ENCODE data around the gene SLC2A6.
A peak's percentile ranks its signal among the peaks of the same experiment; 100 is the strongest.

SLC2A6 gene

GRCh38 chr9:133458643-133459312, 20.1 kb downstream of the SLC2A6 start:
- Histone ChIP-seq H3K4me2 (peak overlapping the region; percentile 14; the same call in 1 of the 2 replicates), H2AFZ (ENCODE audit: low read depth) (no peak overlapping the region), H3K36me3 (ENCODE audit: insufficient read depth) (no peaks in the 10 kb centered on the region), H3K4me3 (IDR thresholded peaks at IDR 0.05; ENCODE audit: insufficient read depth, low read depth, low read length) (no peak overlapping the region), H3K79me2 (ENCODE audit: insufficient read depth, low read depth) (no peaks in the 10 kb centered on the region), H3K4me1 (ENCODE audit: low read depth, poor library complexity, severe bottlenecking) (no peaks in the 10 kb centered on the region), H4K20me1 (ENCODE audit: insufficient read depth) (no peaks in the 10 kb centered on the region), H3K27ac (no peak overlapping the region), H3K27me3 (ENCODE audit: insufficient read depth, low read depth) (peaks cover 76% of the 10 kb centered on the region), H3K9ac (no peak overlapping the region)
- no peak for TF ChIP-seq CTCF (conservative IDR thresholded peaks at IDR 0.05; ENCODE audit: low read depth, low read length)

- H3K79me2 ChIP-seq (ENCODE audit: insufficient read depth, low read depth): no peaks in the 10 kb centered on the region
- H3K4me1 ChIP-seq (ENCODE audit: low read depth, poor library complexity, severe bottlenecking): no peaks in the 10 kb centered on the region
- H3K4me2 ChIP-seq: no peak overlapping the region
- no peak overlapping the region for H3K27ac ChIP-seq
- TF ChIP-seq CTCF (conservative IDR thresholded peaks at IDR 0.05; ENCODE audit: low read depth, low read length): no peak
- no peaks in the 10 kb centered on the region for H4K20me1 ChIP-seq (ENCODE audit: insufficient read depth)
- H2AFZ ChIP-seq (ENCODE audit: low read depth): no peak overlapping the region
- no peaks in the 10 kb centered on the region for H3K36me3 ChIP-seq (ENCODE audit: insufficient read depth)
- H3K27me3 ChIP-seq (ENCODE audit: insufficient read depth, low read depth): peaks cover 75% of the 10 kb centered on the region
- H3K4me3 ChIP-seq (IDR thresholded peaks at IDR 0.05; ENCODE audit: insufficient read depth, low read depth, low read length): no peak overlapping the region
- H3K9ac ChIP-seq: no peak overlapping the region
Measured at GRCh38 chr9:133457748-133458147, 21.2 kb downstream of the SLC2A6 start.

GRCh38 chr9:133457233-133457632, 21.7 kb downstream of the SLC2A6 start:
- Histone ChIP-seq H2AFZ (ENCODE audit: low read depth) (no peak overlapping the region), H3K36me3 (ENCODE audit: insufficient read depth) (no peaks in the 10 kb centered on the region), H3K27ac (no peak overlapping the region), H3K27me3 (ENCODE audit: insufficient read depth, low read depth) (peaks cover 75% of the 10 kb centered on the region), H3K4me1 (ENCODE audit: low read depth, poor library complexity, severe bottlenecking) (no peaks in the 10 kb centered on the region), H3K4me3 (IDR thresholded peaks at IDR 0.05; ENCODE audit: insufficient read depth, low read depth, low read length) (no peak overlapping the region), H3K9ac (no peak overlapping the region), H3K79me2 (ENCODE audit: insufficient read depth, low read depth) (no peaks in the 10 kb centered on the region), H3K4me2 (no peak overlapping the region), H4K20me1 (ENCODE audit: insufficient read depth) (no peaks in the 10 kb centered on the region)
- TF ChIP-seq CTCF (conservative IDR thresholded peaks at IDR 0.05; ENCODE audit: low read depth, low read length): no peak

- H3K4me2 ChIP-seq: no peak overlapping the region
- no peak for TF ChIP-seq CTCF (conservative IDR thresholded peaks at IDR 0.05; ENCODE audit: low read depth, low read length)
- H3K9ac ChIP-seq: no peak overlapping the region
- H3K27ac ChIP-seq: no peak overlapping the region
- H3K36me3 ChIP-seq (ENCODE audit: insufficient read depth): no peaks in the 10 kb centered on the region
- peaks cover 75% of the 10 kb centered on the region for H3K27me3 ChIP-seq (ENCODE audit: insufficient read depth, low read depth)
- no peaks in the 10 kb centered on the region for H3K79me2 ChIP-seq (ENCODE audit: insufficient read depth, low read depth)
- no peaks in the 10 kb centered on the region for H3K4me1 ChIP-seq (ENCODE audit: low read depth, poor library complexity, severe bottlenecking)
- no peak overlapping the region for H2AFZ ChIP-seq (ENCODE audit: low read depth)
- H3K4me3 ChIP-seq (IDR thresholded peaks at IDR 0.05; ENCODE audit: insufficient read depth, low read depth, low read length): no peak overlapping the region
- H4K20me1 ChIP-seq (ENCODE audit: insufficient read depth): no peaks in the 10 kb centered on the region
Measured at GRCh38 chr9:133456409-133456808, 22.5 kb downstream of the SLC2A6 start.

Data from KMS-11 (cell line).